Measurements from ENCODE around the gene AJUBA. TPM values are rescaled to one million over a fixed set of nuclear protein-coding genes. Genes with fewer than 3 reads are reported as not detected.
"Not testable (repeated sequence)": the region's sequence is repeated elsewhere in the genome, so short reads cannot be mapped to it uniquely, and the experiment has no call there.

Gene AJUBA
- total RNA-seq, 1 donor from 2014 or later = 110 TPM

DNA sequence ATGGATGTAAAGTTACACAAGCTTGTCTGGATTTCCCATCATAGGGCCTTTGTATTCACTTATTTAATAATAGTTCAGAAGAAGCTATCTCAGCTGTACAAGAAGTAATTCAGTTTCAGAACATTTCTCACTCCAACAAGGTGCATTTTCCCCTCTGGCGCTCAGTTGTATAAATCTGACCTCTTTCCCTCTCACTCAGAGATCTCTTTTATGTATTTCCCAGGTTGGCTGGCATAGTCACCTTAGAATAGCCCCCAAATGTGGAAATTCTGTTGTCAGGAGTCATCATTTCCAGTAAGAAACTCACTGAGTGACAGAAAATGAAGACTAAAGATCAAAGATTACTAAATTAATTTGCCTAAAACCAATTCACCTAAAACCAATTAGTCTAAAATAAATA is 11.2 kb downstream of the AJUBA start:
- Mint-ChIP-seq H3K4me3 (no peak overlapping the region), H3K27ac (no peak overlapping the region), H3K36me3 (peaks cover 37% of the 10 kb centered on the region), H3K27me3 (ENCODE audit: low read depth) (no peaks in the 10 kb centered on the region), H3K9me3 (no peaks in the 10 kb centered on the region), H3K4me1 (peaks cover 11% of the 10 kb centered on the region)
- DNase-seq (ENCODE audit: low spot score in 2 of 2, unreplicated experiment in 2 of 2) = no peak
- TF ChIP-seq, protein P1, sequence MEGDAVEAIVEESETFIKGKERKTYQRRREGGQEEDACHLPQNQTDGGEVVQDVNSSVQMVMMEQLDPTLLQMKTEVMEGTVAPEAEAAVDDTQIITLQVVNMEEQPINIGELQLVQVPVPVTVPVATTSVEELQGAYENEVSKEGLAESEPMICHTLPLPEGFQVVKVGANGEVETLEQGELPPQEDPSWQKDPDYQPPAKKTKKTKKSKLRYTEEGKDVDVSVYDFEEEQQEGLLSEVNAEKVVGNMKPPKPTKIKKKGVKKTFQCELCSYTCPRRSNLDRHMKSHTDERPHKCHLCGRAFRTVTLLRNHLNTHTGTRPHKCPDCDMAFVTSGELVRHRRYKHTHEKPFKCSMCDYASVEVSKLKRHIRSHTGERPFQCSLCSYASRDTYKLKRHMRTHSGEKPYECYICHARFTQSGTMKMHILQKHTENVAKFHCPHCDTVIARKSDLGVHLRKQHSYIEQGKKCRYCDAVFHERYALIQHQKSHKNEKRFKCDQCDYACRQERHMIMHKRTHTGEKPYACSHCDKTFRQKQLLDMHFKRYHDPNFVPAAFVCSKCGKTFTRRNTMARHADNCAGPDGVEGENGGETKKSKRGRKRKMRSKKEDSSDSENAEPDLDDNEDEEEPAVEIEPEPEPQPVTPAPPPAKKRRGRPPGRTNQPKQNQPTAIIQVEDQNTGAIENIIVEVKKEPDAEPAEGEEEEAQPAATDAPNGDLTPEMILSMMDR (IDR thresholded peaks at IDR 0.05; ENCODE audit: unreplicated experiment) = no peak

DNA sequence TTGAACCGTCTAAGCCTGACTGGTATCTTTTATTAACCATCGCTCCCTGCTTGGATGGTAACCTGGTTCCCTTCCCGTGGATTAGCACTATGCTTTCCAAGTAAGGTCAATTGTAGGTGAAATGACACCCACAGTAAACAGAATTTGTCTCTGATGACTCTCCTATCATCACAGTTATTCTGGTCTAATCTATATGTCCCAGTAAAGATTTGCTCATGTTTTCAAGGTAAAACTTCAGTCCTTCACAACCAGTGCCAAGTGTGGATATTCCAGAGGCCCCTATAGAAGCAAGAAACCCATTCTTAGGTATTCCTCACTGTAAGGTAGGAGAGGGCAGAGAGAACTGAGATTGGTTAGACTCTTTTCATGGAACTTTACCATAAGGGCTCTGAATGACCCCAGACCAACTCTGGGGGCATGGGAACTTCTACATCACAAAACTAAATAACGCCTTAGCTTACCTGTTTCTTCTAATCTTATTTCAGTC is 15.5 kb downstream of the AJUBA start:
- peaks cover 16% of the 10 kb centered on the region for H3K36me3 Mint-ChIP-seq
- no peak overlapping the region for H3K4me3 Mint-ChIP-seq
- H3K27me3 Mint-ChIP-seq (ENCODE audit: low read depth) = no peaks in the 10 kb centered on the region

DNA sequence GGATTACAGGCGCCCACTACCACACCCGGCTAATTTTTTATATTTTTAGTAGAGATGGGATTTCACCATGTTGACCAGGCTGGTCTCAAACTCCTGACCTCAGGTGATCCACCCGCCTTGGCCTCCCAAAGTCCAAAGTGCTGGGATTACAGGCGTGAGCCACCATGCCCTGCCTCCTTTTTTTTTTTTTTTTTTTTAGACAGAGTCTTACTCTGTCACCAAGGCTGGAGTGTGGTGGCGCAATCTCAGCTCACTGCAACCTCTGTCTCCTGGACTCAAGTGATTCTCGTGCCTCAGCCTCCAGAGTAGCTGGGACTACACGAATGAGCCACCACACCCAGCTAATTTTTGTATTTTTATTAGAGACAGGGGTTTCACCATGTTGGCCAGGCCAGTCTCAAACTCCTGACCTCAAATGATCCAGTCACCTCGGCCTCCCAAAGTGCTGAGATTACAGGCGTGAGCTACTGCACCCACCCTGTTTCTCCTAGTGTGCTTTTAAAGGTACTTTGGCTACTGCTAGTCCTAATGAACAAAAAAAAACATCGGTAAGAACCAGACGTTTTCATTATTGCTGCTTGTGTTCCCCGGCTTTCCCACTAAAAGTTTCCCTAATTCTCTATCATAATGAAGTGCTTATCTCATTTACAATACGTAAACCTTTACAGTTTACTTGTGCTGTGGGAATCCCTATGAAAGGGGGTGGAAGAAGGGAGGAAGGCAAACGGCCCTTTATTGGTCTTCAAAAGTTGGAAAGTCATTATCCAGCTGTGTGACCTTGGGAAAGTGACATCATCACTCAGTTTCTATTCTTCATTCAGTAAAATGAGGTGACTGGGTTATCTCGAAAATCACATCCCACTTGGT is 16.2 kb downstream of the AJUBA start:
- peaks cover 10% of the 10 kb centered on the region for H3K36me3 Mint-ChIP-seq
- H3K27me3 Mint-ChIP-seq (ENCODE audit: low read depth); H3K9me3 Mint-ChIP-seq; H3K27ac Mint-ChIP-seq; H3K4me3 Mint-ChIP-seq; DNase-seq (ENCODE audit: low spot score in 2 of 2, unreplicated experiment in 2 of 2); H3K4me1 Mint-ChIP-seq: not testable (repeated sequence)

More for the DNA sequence above, 15.5 kb downstream of the AJUBA start:
- no peaks in the 10 kb centered on the region for H3K9me3 Mint-ChIP-seq
- TF ChIP-seq, protein P1 (IDR thresholded peaks at IDR 0.05; ENCODE audit: unreplicated experiment) = no peak
- no peak for DNase-seq (ENCODE audit: low spot score in 2 of 2, unreplicated experiment in 2 of 2)
- peak overlapping the region; percentile 73 for H3K27ac Mint-ChIP-seq
- H3K4me1 Mint-ChIP-seq = no peaks in the 10 kb centered on the region

DNA sequence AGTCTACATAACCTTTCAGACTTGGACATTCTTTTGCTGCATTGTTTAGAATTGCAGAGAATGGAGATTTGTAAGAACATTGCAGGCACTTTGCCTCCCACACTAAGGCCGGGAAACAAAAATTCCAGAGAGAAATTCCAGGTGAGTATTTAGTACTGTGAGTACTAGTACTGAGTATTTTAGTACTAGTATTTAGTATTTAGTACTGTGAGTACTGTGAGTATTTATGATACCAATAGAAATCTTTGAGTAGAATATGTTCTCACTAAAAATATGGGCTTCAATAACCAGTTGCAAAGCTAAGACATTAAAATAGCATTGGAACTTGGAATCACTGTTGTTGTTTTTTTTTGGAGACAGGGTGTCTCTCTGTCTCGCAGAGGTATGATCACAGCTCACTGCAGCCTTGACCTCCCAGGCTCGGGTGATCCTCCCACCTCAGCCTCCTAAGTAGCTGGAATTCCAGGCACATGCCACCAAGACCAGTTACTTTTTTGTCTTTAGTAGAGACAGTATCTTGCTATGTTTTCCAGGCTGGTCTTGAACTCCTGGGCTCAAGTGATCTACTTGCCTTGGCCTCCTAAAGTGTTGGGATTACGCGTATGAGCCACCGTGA is 20.2 kb downstream of the AJUBA start:
- TF ChIP-seq, protein P1 (IDR thresholded peaks at IDR 0.05; ENCODE audit: unreplicated experiment) = no peak
- Mint-ChIP-seq H3K4me3 (no peak overlapping the region), H3K4me1 (no peaks in the 10 kb centered on the region), H3K27me3 (ENCODE audit: low read depth) (no peaks in the 10 kb centered on the region), H3K36me3 (no peaks in the 10 kb centered on the region), H3K27ac (no peak overlapping the region), H3K9me3 (no peaks in the 10 kb centered on the region)
- no peak for DNase-seq (ENCODE audit: low spot score in 2 of 2, unreplicated experiment in 2 of 2)

DNA sequence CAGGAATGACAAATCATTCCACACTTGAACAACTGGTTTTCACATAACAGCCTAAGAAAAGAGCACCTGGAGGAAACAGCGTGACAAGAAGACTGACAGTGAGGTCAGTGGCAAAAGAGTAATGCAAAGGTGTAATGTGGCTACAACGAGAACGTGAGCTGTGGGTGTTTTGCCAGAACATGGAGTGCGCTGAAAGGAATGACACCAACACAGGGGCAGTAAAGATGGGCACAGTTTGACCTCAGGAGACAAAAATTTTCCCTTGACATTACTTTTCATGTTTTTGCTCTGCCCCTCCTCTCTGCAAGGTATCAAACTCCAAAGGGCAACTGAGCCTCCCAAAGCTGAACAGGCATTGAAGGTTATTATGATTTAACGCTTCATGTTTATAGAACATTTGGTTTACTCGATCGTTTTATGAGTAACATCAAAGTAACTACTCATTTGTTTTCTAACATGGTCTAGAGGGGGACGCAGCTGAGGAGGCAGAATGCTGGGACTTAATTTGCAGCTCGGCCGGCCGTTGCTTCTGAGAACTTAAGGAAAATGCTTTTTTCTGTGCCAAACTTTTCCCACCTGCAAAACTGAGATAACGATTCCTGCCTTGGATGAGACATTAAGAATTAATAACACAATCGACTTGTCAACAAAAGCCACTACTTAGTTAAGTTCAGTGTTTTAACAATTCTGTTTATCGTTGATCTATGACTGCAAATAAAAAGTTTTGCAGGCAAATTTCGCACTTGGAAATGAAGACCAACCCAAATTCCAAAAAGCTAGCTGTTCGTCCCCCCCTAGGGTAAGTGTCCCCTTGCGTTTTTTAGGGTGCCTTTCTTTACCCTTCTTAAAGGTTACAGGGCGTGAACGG is 26.4 kb downstream of the AJUBA start:
- peak overlapping the region; percentile 89 for H3K4me3 Mint-ChIP-seq
- H3K9me3 Mint-ChIP-seq = no peaks in the 10 kb centered on the region
- H3K27me3 Mint-ChIP-seq (ENCODE audit: low read depth) = no peaks in the 10 kb centered on the region
- peaks cover 15% of the 10 kb centered on the region for H3K4me1 Mint-ChIP-seq
- H3K36me3 Mint-ChIP-seq = peaks cover 13% of the 10 kb centered on the region
- peak overlapping the region; percentile 96 for H3K27ac Mint-ChIP-seq
- TF ChIP-seq, protein P1 (IDR thresholded peaks at IDR 0.05; ENCODE audit: unreplicated experiment) = no peak
- no peak for DNase-seq (ENCODE audit: low spot score in 2 of 2, unreplicated experiment in 2 of 2)

Data from mesothelial cell of epicardium (in vitro differentiated cells).